GM19099 (cell line): ENCODE measurements around the gene MCM3AP.

ENCODE experiments used
- POLR2A ChIP-seq: IDR thresholded peaks from 3 replicates; pipeline ENCODE4 v1.6.1; 2011; ENCODE audit warnings: low read depth; ENCODE audit not compliant: insufficient read length; ENCODE audit errors: extremely low read depth

The MCM3AP gene

GRCh38 chr21:46291561-46291960 lies 6.2 kb upstream of the MCM3AP start:
- no peak for TF ChIP-seq POLR2A

- TF ChIP-seq POLR2A: no peak
These were observed 4.3 kb upstream of the MCM3AP start for GRCh38 chr21:46289655-46290179.

- no peak for TF ChIP-seq POLR2A
These were observed 2.1 kb upstream of the MCM3AP start for GRCh38 chr21:46287541-46287940.

DNA sequence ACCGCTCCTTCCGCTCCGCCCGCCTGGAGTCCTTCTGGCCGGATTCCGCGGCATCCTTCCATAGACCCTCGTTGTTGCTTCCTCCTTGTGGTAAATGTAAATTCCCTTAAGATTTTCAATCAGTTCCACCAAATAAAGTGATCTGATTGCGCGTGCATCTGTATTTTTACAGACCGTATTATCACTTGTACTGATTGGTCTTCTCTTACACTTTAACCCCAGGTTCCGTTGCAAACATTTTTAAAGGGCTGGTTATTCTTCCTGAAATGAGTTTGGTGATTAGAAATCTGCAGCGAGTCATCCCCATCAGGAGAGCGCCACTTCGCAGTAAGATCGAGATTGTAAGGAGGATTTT lies 1.2 kb upstream of the MCM3AP start:
- TF ChIP-seq POLR2A: no peak

DNA sequence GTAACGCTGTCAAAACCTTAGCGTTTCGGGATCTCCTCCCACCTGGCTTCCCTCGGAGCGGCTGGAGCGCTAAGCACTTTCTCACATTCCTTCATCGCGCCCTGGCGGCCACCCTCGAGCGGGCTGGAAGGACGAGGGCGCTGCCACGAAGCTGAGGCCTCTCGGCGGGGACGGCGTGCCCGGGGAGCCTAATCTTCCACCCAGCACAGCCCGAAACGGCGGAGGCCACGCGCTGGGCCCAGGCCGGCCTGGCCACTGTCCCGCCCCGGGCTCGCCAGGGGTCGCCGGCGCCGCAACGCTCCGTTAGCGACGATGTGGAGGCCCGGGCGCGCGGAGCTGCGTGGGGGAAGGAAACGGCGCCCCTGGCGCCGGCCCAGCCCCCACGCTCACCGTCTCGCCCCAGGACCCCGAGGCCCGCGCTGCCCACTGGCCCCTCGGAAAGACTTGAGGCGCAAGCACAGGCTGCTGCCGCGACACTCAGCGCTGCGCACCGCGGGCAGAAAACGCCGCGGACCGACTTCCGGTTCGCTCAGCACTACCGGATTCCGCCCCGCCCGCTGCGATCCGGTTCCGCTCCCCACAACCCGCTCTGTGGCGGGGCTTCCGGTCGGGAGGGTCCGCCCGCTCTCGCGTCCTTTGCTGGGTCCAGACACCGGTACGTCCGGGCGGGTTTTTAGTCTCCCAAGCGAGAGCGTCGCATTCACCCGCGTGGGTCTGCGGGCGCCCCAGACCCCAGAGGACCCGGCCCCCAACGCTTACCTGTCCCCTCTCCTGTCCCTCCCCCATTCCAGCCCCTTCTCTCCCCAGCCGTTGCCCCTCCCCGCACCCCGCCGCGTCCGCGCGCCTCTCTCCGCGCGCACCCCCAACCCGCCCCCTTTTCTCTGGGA lies 593 bp upstream of the MCM3AP start, which contains the start of gene YBEY:
Gene YBEY (plus strand): TSS at position 582 of the 887 bp plus-strand sequence. CDS start 572 bp downstream, outside the sequence.
- peak; percentile 90 for TF ChIP-seq POLR2A

DNA sequence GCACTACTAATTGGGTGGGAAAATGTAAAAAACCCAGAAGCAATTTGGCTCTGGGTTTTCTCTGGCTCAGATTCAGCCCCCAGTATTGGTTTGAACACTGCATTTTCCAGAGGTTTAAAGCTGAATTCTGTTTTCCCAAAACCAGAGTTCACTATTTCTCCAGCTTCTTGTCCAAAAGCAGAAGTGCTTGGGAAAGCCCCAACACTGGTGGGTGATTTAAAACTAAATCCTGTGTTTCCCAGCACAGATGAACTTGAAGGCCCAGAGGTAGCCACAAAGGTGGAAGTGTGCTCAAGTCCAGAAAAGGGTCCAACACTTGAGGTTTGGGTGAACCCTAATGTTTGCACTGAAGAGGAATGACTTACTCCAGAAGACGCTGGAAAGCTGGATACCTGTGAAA lies 678 bp downstream of the MCM3AP start:
- TF ChIP-seq POLR2A: no peak

- no peak for TF ChIP-seq POLR2A
These were observed 1.2 kb downstream of the MCM3AP start for GRCh38 chr21:46284077-46284644.

DNA sequence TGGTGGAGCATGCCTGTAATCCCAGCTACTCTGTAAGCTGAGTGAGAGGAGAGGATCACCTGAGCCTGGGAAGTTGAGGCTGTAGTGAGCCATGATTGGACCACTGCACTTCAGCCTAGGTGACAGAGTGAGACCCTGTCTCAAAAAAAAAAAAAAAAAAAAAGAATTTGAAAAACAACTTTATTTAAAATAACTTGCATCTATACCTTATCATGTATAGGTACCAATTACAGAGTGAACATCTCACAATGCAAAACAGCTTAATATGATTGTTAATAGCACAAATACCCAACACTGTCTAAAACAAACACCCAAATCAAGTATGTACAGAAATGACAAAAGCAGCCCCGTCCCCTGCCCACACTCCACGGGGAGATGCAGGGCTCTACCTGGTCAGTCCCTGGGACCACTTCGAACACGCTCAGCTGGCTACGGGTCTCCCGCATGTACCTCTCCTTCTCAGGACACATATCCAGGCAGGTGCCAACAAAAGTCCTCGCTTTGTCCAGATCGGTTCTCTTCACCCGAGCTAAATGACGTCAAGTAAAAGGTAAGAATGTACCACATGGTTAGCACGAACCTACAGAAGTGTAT lies 10.5 kb downstream of the MCM3AP start:
- TF ChIP-seq POLR2A: no peak

DNA sequence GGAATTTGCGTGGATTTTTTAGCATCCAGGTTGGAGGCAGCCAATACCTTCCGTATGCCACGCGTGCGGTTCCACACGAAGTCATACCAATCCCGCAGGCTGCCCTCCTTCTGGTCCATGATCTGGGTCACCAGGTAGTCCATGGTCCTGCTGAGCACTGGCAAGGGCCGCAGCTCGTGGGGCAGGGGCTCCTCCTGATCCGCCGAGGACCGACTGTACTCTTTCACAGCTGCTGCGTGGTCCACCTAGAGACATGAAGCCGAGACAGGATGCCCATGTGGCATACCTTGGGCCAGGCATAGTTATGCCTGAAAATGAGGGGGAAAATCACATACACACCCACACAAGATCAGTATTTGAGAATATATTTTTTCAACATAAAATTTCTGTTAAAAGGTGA lies 12.1 kb downstream of the MCM3AP start:
- TF ChIP-seq POLR2A: no peak

DNA sequence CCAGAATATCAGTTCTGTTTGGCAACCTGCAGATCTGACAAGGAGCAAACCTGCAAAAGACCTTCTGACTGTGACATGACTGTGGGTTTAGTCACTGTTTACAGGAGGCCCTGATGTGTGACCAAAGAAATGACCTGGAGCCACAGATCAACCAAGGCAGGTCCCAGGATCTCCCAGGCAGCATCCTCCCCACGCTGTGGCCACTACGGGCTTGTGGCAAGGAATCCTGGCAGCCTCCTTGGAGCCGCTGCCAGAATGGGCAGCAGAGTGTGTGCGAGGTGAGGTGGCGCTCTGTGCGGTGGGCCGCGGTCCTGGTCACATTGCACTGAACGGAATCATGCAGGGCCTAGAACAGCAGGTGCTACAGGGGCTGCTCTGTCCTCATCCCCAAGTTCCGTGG lies 15.9 kb downstream of the MCM3AP start:
- TF ChIP-seq POLR2A: no peak

DNA sequence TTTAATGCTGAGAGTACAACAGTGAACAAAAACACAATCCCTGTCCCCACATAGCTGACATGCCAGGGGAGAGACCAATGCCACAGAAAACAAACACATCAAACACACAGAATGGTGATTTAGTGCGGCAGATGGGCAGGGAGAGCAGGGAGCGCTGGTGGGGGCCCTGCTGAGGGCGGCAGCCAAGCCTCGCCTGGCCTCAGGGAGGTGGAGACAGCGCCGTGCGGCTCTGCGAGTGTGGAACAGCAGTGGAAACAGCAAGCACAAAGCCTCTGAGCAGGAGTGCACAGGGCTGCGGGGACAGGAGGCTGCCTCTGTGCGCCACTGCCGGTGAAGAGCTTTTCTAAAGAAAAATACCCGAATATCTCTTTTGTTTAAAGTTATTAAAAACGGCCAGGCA lies 17.0 kb downstream of the MCM3AP start:
- TF ChIP-seq POLR2A: no peak

- no peak for TF ChIP-seq POLR2A
These were observed 18.5 kb downstream of the MCM3AP start for GRCh38 chr21:46266946-46267345.

DNA sequence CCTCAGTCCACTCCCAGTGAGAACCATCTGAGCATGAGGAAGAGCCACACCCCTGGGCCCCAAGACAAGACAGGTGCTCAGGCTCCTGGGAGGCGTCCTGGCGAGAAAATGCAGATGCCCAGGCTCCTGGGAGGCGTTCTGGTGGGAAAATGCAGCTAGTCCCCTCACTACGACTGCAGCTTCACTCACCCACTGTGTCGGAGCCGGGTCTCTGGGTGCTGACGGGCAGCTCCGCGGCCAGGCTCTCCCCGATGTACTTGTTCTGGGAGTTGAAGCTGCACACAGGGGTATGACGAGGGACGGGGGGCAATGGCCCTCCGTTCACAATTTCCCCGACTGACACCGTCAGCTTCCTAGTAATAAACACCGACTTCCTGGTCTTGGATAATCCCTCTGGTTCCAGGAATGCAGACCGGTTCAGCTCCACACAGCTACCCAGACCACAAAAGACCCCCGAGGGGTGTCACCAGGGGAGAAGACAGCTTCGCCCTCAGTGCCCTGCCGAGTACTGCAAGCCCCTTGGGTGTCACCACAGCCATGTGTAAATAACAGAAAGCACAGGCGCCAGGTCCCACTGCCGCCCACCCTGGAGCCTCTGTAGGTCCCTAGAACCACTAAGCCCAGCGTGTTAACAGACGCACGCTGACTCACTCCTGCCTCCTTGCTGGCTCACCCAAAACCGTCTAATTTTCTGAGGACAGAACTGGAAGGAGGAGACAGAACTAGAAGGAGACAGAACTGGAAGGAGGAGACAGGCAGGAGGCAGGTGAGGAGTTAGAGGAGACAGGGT lies 19.5 kb downstream of the MCM3AP start:
- no peak for TF ChIP-seq POLR2A

- no peak for TF ChIP-seq POLR2A
These were observed 20.7 kb downstream of the MCM3AP start for GRCh38 chr21:46264690-46265144.
